A673 (cell line): ENCODE measurements around the gene EPS8. TPM values are rescaled to one million over a fixed set of nuclear protein-coding genes. Genes with fewer than 3 reads are reported as not detected.
A peak's percentile ranks its signal among the peaks of the same experiment; 100 is the strongest.

ENCODE experiments used
- BruUV-seq: library from RNA; stranded (reverse); fragments of 400-500 nt; replicated peaks from 2 replicates; lab custom pipeline; 2021; lab: Mats Ljungman, UMichigan
- CTCF ChIA-PET: fragments of 300-600 bp; sonication (Branson Sonifier 250); formaldehyde crosslinking; loops from one replicate; lab custom pipeline; 2022; ENCODE audit warnings: antibody characterized with exemption; lab: Charles Lee
- POLR2A ChIA-PET: fragments of 300-600 bp; sonication (Branson Sonifier 250); formaldehyde crosslinking; loops from one replicate; lab custom pipeline; 2022; ENCODE audit warnings: antibody characterized with exemption; ENCODE audit not compliant: low non-redundant PET; lab: Charles Lee
- DNase-seq: peaks from one replicate; pipeline ENCODE4 v3.0.0-alpha.2; 2015; ENCODE audit warnings: low spot score
- H3K27ac ChIP-seq: fragments of 200-600 bp; sonication (generic); 2 replicates; pipeline ENCODE4 v1.5.1; 2016; ENCODE audit warnings: mixed run types, low read depth, mild to moderate bottlenecking, mixed read lengths, antibody characterized with exemption, low read length; ENCODE audit not compliant: poor library complexity, severe bottlenecking
- H3K27me3 ChIP-seq: fragments of 200-600 bp; sonication (generic); replicated peaks from 2 replicates; pipeline ENCODE4 v1.6.1; 2017; ENCODE audit warnings: mixed run types, low read depth, mild to moderate bottlenecking, mixed read lengths, antibody characterized with exemption, low read length; ENCODE audit not compliant: insufficient read depth, poor library complexity
- H3K36me3 ChIP-seq: fragments of 200-600 bp; sonication (generic); 2 replicates; pipeline ENCODE4 v1.6.1; 2016; ENCODE audit warnings: mixed run types, mild to moderate bottlenecking, mixed read lengths, antibody characterized with exemption, low read length; ENCODE audit not compliant: insufficient read depth, poor library complexity, severe bottlenecking
- H3K4me1 ChIP-seq: fragments of 200-600 bp; sonication (generic); 2 replicates; pipeline ENCODE4 v1.6.1; 2017; ENCODE audit warnings: mixed run types, mild to moderate bottlenecking, mixed read lengths, antibody characterized with exemption, low read length; ENCODE audit not compliant: insufficient read depth, poor library complexity, severe bottlenecking
- H3K4me3 ChIP-seq: fragments of 200-600 bp; sonication (generic); 2 replicates; pipeline ENCODE4 v1.5.1; 2016; ENCODE audit warnings: low read depth, mixed run types, mild to moderate bottlenecking, mixed read lengths, low read length; ENCODE audit not compliant: poor library complexity, severe bottlenecking
- H3K9me3 ChIP-seq: fragments of 200-600 bp; sonication (generic); 2 replicates; pipeline ENCODE4 v1.6.1; 2016; ENCODE audit warnings: mixed run types, low read depth, mild to moderate bottlenecking, mixed read lengths, antibody characterized with exemption, low read length; ENCODE audit not compliant: poor library complexity, severe bottlenecking
- EZH2 ChIP-seq: fragments of 200-600 bp; sonication (generic); IDR thresholded peaks from 2 replicates; pipeline ENCODE4 v1.6.1; 2017; ENCODE audit warnings: borderline replicate concordance, low read depth, mild to moderate bottlenecking, mixed read lengths, antibody characterized with exemption, low read length; ENCODE audit not compliant: poor library complexity, severe bottlenecking
- intact Hi-C: fragments of 100-400 bp; cut with micrococcal nuclease; formaldehyde crosslinking; loops from one replicate; pipeline ENCODE4 v1.10.0; 2022; ENCODE audit not compliant: unreplicated experiment
- total RNA-seq: library from RNA; stranded (reverse); gene quantifications from 2 replicates; pipeline ENCODE4 v1.2.3, GENCODE V29; 2021
- TF ChIP-seq, protein P1 (sequence below): fragments of 300-800, 200-600 bp; sonication (generic); conservative IDR thresholded peaks from 2 replicates; pipeline ENCODE4 v1.5.1; 2017; ENCODE audit warnings: low read depth, mild to moderate bottlenecking, antibody characterized with exemption, low read length, moderate library complexity, mixed read lengths

The EPS8 gene
- total RNA-seq, 1 experiment from 2014 or later, result 14.0 TPM

DNA sequence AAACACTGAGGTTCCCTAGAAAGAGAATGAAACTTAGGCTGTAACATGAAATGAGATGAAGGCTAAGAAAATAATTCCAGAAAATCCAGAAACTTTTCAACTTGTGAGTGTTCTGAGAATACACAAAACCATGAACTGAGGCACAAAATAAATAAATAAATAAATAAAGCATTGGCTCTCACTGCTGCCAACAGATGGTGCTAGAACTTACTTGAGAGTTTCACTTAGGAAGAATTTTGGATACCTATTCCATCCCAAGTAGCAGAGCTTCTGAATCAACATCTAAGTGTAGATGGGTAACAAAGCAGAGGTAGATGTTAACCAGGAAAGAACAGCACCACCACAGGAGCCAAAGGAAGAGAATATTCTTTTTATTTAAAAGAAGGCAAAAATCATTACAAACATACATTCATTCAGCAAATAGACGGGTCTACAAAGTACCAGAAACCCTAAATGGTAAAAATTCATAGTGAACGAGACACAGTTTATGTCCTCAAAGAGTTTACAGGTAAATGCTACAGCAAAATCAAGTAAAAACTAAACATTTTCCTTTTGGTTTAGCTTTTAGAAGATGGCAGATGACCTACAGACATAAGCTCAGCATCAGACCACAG, 16.7 kb downstream of the EPS8 start:
- Histone ChIP-seq H3K27ac (no peak overlapping the region), H3K36me3 (no peaks in the 10 kb centered on the region), H3K27me3 (no peaks in the 10 kb centered on the region), H3K4me1 (peaks cover 12% of the 10 kb centered on the region), H3K9me3 (no peaks in the 10 kb centered on the region), H3K4me3 (no peak overlapping the region)
- POLR2A ChIA-PET, result no interaction called here
- no TSS peak for BruUV-seq
- DNase-seq, result peak; percentile 54
- CTCF ChIA-PET, result no interaction called here
- TF ChIP-seq, protein P1, sequence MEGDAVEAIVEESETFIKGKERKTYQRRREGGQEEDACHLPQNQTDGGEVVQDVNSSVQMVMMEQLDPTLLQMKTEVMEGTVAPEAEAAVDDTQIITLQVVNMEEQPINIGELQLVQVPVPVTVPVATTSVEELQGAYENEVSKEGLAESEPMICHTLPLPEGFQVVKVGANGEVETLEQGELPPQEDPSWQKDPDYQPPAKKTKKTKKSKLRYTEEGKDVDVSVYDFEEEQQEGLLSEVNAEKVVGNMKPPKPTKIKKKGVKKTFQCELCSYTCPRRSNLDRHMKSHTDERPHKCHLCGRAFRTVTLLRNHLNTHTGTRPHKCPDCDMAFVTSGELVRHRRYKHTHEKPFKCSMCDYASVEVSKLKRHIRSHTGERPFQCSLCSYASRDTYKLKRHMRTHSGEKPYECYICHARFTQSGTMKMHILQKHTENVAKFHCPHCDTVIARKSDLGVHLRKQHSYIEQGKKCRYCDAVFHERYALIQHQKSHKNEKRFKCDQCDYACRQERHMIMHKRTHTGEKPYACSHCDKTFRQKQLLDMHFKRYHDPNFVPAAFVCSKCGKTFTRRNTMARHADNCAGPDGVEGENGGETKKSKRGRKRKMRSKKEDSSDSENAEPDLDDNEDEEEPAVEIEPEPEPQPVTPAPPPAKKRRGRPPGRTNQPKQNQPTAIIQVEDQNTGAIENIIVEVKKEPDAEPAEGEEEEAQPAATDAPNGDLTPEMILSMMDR, result peak; percentile 76
- TF ChIP-seq EZH2, result no peak
- intact Hi-C loops, result no loop called here

DNA sequence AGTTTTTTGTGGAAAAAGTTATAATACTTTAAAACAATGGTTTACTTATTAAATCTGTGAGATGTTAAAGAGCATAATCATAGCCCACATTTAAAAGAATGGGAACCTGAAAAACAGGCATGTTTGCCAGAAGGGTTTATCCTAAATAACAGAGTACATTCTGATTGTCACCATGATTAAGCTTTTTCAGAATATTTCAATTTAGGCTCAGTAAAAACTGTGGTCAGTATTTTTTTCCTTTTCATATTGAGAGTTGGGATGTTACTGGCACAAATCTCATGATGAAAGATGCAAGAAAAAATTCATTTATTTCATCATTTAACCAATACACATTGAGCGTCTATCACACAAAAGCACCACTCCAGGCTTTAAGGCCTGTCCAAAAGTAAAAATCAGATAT, 18.6 kb downstream of the EPS8 start:
- POLR2A ChIA-PET, result no interaction called here
- H3K27me3 ChIP-seq, result no peaks in the 10 kb centered on the region
- intact Hi-C loops, result no loop called here
- no peak for DNase-seq
- BruUV-seq, result no TSS peak
- H3K9me3 ChIP-seq, result no peaks in the 10 kb centered on the region
- no peak for TF ChIP-seq EZH2
- TF ChIP-seq, protein P1, result no peak
- no peaks in the 10 kb centered on the region for H3K36me3 ChIP-seq
- H3K4me3 ChIP-seq, result no peak overlapping the region
- peaks cover 12% of the 10 kb centered on the region for H3K4me1 ChIP-seq
- no peak overlapping the region for H3K27ac ChIP-seq
- CTCF ChIA-PET, result no interaction called here

DNA sequence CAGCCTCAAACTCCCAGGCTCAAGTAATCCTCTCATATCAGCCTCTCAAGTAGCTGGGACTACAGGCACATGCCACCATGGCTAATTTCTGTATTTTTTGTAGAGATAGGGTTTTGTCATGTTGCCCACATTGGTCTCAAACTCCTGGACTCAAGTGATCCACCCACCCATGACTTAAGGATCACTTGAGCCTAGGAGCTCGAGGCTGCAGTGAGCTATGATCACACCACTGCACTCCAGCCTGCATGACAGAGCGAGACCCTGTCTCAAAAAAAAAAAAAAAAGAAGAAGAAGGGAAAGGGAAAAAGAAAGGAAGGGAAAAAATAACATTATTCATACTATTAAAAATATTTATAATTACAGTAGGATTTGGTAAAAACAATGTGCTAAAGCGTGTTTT, 19.2 kb downstream of the EPS8 start:
- no peak for TF ChIP-seq EZH2
- TF ChIP-seq, protein P1, result no peak
- H3K36me3 ChIP-seq, result no peaks in the 10 kb centered on the region
- no peak for DNase-seq
- H3K27ac ChIP-seq, result no peak overlapping the region
- peaks cover 12% of the 10 kb centered on the region for H3K4me1 ChIP-seq
- no peaks in the 10 kb centered on the region for H3K27me3 ChIP-seq
- no peaks in the 10 kb centered on the region for H3K9me3 ChIP-seq
- POLR2A ChIA-PET, result no interaction called here
- H3K4me3 ChIP-seq, result no peak overlapping the region
- BruUV-seq, result no TSS peak
- intact Hi-C loops, result no loop called here
- CTCF ChIA-PET, result no interaction called here
